Measurements from ENCODE around the gene CPNE9. TPM values are rescaled to one million over a fixed set of nuclear protein-coding genes. Genes with fewer than 3 reads are reported as not detected.

CPNE9 gene
- total and polyA plus RNA-seq, 2 experiments from 2014 or later, result not detected

GRCh38 chr3:9664119-9664751 is 39.4 kb upstream of the CPNE9 start:
- Histone ChIP-seq H3K9me3 (ENCODE audit: low read depth) (no peaks in the 10 kb centered on the region), H3K79me2 (no peaks in the 10 kb centered on the region), H3K9me2 (replicated peaks; ENCODE audit: insufficient read depth) (no peaks in the 10 kb centered on the region), H4K20me1 (ENCODE audit: insufficient read depth, poor library complexity, severe bottlenecking) (no peaks in the 10 kb centered on the region), H3K36me3 (replicated peaks; ENCODE audit: insufficient read depth, low read depth) (peaks cover 3% of the 10 kb centered on the region), H3K4me2 (no peak overlapping the region), H3K27me3 (no peaks in the 10 kb centered on the region), H3K4me1 (ENCODE audit: insufficient read depth) (no peaks in the 10 kb centered on the region), H2AFZ (no peak overlapping the region), H3K27ac (no peak overlapping the region), H3K4me3 (no peak overlapping the region)
- no peak for TF ChIP-seq EZH2 (IDR thresholded peaks at IDR 0.05; ENCODE audit: borderline replicate concordance)
- TF ChIP-seq CTCF (IDR thresholded peaks at IDR 0.05; ENCODE audit: poor library complexity), result no peak
- TF ChIP-seq EZH2phosphoT487 (IDR thresholded peaks at IDR 0.05; ENCODE audit: low read depth, severe bottlenecking, unreplicated experiment), result no peak
- WGBS (ENCODE audit: low lambda C conversion rate, missing lambda C conversion rate), result 98% methylated on average over 5 of the region's 5 CpGs
- no peak for DNase-seq (ENCODE audit: low spot score)

GRCh38 chr3:9666704-9667445 is 36.8 kb upstream of the CPNE9 start:
- H3K36me3 ChIP-seq (replicated peaks; ENCODE audit: insufficient read depth, low read depth), result peaks cover 3% of the 10 kb centered on the region
- no peak for TF ChIP-seq EZH2 (IDR thresholded peaks at IDR 0.05; ENCODE audit: borderline replicate concordance)
- TF ChIP-seq EZH2phosphoT487 (IDR thresholded peaks at IDR 0.05; ENCODE audit: low read depth, severe bottlenecking, unreplicated experiment), result no peak

GRCh38 chr3:9669277-9669676 is 34.4 kb upstream of the CPNE9 start:
- Histone ChIP-seq H4K20me1 (ENCODE audit: insufficient read depth, poor library complexity, severe bottlenecking) (no peaks in the 10 kb centered on the region), H3K79me2 (no peaks in the 10 kb centered on the region), H3K27ac (no peak overlapping the region), H3K27me3 (no peaks in the 10 kb centered on the region), H3K9me2 (replicated peaks; ENCODE audit: insufficient read depth) (no peaks in the 10 kb centered on the region), H3K36me3 (replicated peaks; ENCODE audit: insufficient read depth, low read depth) (no peaks in the 10 kb centered on the region), H3K9me3 (ENCODE audit: low read depth) (no peaks in the 10 kb centered on the region), H3K4me2 (no peak overlapping the region), H2AFZ (no peak overlapping the region), H3K4me3 (no peak overlapping the region), H3K4me1 (ENCODE audit: insufficient read depth) (no peaks in the 10 kb centered on the region)
- no peak for TF ChIP-seq EZH2phosphoT487 (IDR thresholded peaks at IDR 0.05; ENCODE audit: low read depth, severe bottlenecking, unreplicated experiment)
- DNase-seq (ENCODE audit: low spot score), result no peak
- 97% methylated on average over 4 of the region's 4 CpGs for WGBS (ENCODE audit: low lambda C conversion rate, missing lambda C conversion rate)

More at GRCh38 chr3:9666704-9667445, 36.8 kb upstream of the CPNE9 start:
- Histone ChIP-seq H3K79me2 (no peaks in the 10 kb centered on the region), H3K27ac (no peak overlapping the region), H3K27me3 (no peaks in the 10 kb centered on the region), H3K9me2 (replicated peaks; ENCODE audit: insufficient read depth) (no peaks in the 10 kb centered on the region), H3K9me3 (ENCODE audit: low read depth) (no peaks in the 10 kb centered on the region), H2AFZ (no peak overlapping the region), H4K20me1 (ENCODE audit: insufficient read depth, poor library complexity, severe bottlenecking) (no peaks in the 10 kb centered on the region), H3K4me2 (no peak overlapping the region), H3K4me1 (ENCODE audit: insufficient read depth) (no peaks in the 10 kb centered on the region), H3K4me3 (no peak overlapping the region)
- WGBS (ENCODE audit: low lambda C conversion rate, missing lambda C conversion rate), result 88% methylated on average over 7 of the region's 7 CpGs
- DNase-seq (ENCODE audit: low spot score), result no peak

GRCh38 chr3:9669720-9670432 is 33.8 kb upstream of the CPNE9 start:
- H3K9me2 ChIP-seq (replicated peaks; ENCODE audit: insufficient read depth), result no peaks in the 10 kb centered on the region
- no peaks in the 10 kb centered on the region for H3K9me3 ChIP-seq (ENCODE audit: low read depth)
- TF ChIP-seq EZH2phosphoT487 (IDR thresholded peaks at IDR 0.05; ENCODE audit: low read depth, severe bottlenecking, unreplicated experiment), result no peak
- no peak for TF ChIP-seq EZH2 (IDR thresholded peaks at IDR 0.05; ENCODE audit: borderline replicate concordance)
- TF ChIP-seq CTCF (IDR thresholded peaks at IDR 0.05; ENCODE audit: poor library complexity), result no peak
- no peaks in the 10 kb centered on the region for H3K4me1 ChIP-seq (ENCODE audit: insufficient read depth)
- no peak overlapping the region for H3K4me3 ChIP-seq
- no peaks in the 10 kb centered on the region for H3K36me3 ChIP-seq (replicated peaks; ENCODE audit: insufficient read depth, low read depth)
- H3K79me2 ChIP-seq, result no peaks in the 10 kb centered on the region
- 86% methylated on average over 4 of the region's 4 CpGs for WGBS (ENCODE audit: low lambda C conversion rate, missing lambda C conversion rate)
- no peak for DNase-seq (ENCODE audit: low spot score)
- no peak overlapping the region for H3K4me2 ChIP-seq
- no peak overlapping the region for H3K27ac ChIP-seq
- no peaks in the 10 kb centered on the region for H3K27me3 ChIP-seq
- H2AFZ ChIP-seq, result no peak overlapping the region
- H4K20me1 ChIP-seq (ENCODE audit: insufficient read depth, poor library complexity, severe bottlenecking), result no peaks in the 10 kb centered on the region

Data from hepatocyte (in vitro differentiated cells).